HL-60 (cell line): ENCODE data around the gene CYP21A2.
"Not testable (repeated sequence)": the region's sequence is repeated elsewhere in the genome, so short reads cannot be mapped to it uniquely, and the experiment has no call there.

Source experiments
- CTCF ChIP-seq: IDR thresholded peaks from one replicate; pipeline ENCODE4 v1.5.1; 2011; ENCODE audit warnings: low read length, control low read depth, inconsistent platforms; ENCODE audit not compliant: insufficient read depth
- POLR2AphosphoS5 ChIP-seq: IDR thresholded peaks from 2 replicates; pipeline ENCODE4 v1.6.1; 2012; ENCODE audit warnings: low read depth
- REST ChIP-seq: IDR thresholded peaks from 2 replicates; pipeline ENCODE4 v1.6.1; 2012; ENCODE audit warnings: low read depth; ENCODE audit not compliant: insufficient replicate concordance
- SPI1 ChIP-seq: IDR thresholded peaks from 2 replicates; pipeline ENCODE4 v1.6.1; 2012; ENCODE audit warnings: low read depth, mild to moderate bottlenecking, borderline replicate concordance

DNA sequence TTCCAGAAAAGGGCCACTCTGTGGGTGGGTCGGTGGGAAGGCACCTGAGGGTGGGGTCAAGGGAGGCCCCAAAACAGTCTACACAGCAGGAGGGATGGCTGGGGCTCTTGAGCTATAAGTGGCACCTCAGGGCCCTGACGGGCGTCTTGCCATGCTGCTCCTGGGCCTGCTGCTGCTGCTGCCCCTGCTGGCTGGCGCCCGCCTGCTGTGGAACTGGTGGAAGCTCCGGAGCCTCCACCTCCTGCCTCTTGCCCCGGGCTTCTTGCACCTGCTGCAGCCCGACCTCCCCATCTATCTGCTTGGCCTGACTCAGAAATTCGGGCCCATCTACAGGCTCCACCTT is 32.7 kb upstream of the CYP21A2 start:
- not testable (repeated sequence) for TF ChIP-seq CTCF, POLR2AphosphoS5, SPI1, REST
